IMR-90 (cell line): ENCODE results near the gene PODXL.

Experiments
- POLR2A ChIP-seq: IDR thresholded peaks from 2 replicates; pipeline ENCODE4 v1.6.1; 2012; ENCODE audit warnings: mild to moderate bottlenecking, low read depth, low read length
- TF ChIP-seq, protein P1 (sequence below): conservative IDR thresholded peaks from 2 replicates; pipeline ENCODE4 v1.5.1; 2012; ENCODE audit warnings: mild to moderate bottlenecking, low read depth, low read length, improper control_type of control experiment

DNA sequence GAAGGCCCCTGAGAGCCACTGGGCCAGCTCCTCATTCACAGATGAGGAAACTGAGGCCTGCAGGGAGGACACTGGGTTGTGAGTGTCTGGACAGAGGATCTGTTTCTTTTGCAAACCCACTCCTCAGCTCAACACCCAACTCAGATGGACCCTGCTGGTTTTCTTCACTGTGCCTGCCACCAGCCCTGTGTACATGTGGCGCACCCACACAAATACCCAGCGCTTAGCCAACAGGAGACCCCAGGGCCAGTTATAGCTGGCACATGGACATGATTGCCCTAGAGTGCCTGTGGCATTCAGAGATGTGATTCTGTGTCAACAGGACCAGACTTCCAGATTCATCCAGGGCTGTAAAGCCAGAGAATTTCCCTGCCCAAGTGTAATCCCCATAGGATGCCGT, 12.4 kb downstream of the PODXL start:
- no peak for TF ChIP-seq POLR2A
- TF ChIP-seq, protein P1, sequence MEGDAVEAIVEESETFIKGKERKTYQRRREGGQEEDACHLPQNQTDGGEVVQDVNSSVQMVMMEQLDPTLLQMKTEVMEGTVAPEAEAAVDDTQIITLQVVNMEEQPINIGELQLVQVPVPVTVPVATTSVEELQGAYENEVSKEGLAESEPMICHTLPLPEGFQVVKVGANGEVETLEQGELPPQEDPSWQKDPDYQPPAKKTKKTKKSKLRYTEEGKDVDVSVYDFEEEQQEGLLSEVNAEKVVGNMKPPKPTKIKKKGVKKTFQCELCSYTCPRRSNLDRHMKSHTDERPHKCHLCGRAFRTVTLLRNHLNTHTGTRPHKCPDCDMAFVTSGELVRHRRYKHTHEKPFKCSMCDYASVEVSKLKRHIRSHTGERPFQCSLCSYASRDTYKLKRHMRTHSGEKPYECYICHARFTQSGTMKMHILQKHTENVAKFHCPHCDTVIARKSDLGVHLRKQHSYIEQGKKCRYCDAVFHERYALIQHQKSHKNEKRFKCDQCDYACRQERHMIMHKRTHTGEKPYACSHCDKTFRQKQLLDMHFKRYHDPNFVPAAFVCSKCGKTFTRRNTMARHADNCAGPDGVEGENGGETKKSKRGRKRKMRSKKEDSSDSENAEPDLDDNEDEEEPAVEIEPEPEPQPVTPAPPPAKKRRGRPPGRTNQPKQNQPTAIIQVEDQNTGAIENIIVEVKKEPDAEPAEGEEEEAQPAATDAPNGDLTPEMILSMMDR, result no peak
